Prostate gland (tissue), 2 donors: ENCODE results near the gene NAV2. TPM values are rescaled to one million over a fixed set of nuclear protein-coding genes. Genes with fewer than 3 reads are reported as not detected.

Source experiments
- DNase-seq: peaks from one replicate; pipeline ENCODE4 v3.0.0-alpha.2; 2019; ENCODE audit warnings: low spot score
- H3K27ac ChIP-seq, 2 donors: fragments of 200-600 bp; sonication (generic); 2 replicates each; pipeline ENCODE4 v1.5.1; 2017 to 2019
- H3K27me3 ChIP-seq: fragments of 200-600 bp; sonication (generic); replicated peaks from 2 replicates; pipeline ENCODE4 v1.5.1; 2019; ENCODE audit not compliant: insufficient read depth
- H3K36me3 ChIP-seq, 2 donors: fragments of 200-600 bp; sonication (generic); 1 replicate in 1 of 2; 2 replicates in 1 of 2; pipeline versions ENCODE4 v1.5.1 to v1.8.1; 2017 to 2019
- H3K4me1 ChIP-seq: fragments of 200-600 bp; sonication (generic); replicated peaks from 2 replicates; pipeline ENCODE4 v1.5.1; 2019
- H3K4me3 ChIP-seq, 2 donors: fragments of 200-600 bp; sonication (generic); 2 replicates each; pipeline ENCODE4 v1.5.1; 2017 to 2019
- H3K9me3 ChIP-seq: fragments of 200-600 bp; sonication (generic); 2 replicates; pipeline ENCODE4 v1.5.1; 2017
- POLR2A ChIP-seq: fragments of 450-650 bp; IDR thresholded peaks from one replicate; pipeline ENCODE4 v1.6.1; 2016; ENCODE audit warnings: antibody characterized with exemption, mild to moderate bottlenecking
- POLR2AphosphoS5 ChIP-seq: sonication (generic); formaldehyde crosslinking; IDR thresholded peaks from one replicate; pipeline ENCODE4 v1.6.1; 2017; ENCODE audit warnings: antibody characterized with exemption
- WGBS: methylation state at CpG from one replicate; pipeline ENCODE4 v1.1.5; 2018; 5-methylcytosine and 5-hydroxymethylcytosine counted together
- intact Hi-C: fragments of 100-400 bp; cut with DNase I; formaldehyde crosslinking; loops from one replicate; pipeline ENCODE4 v1.14.2; 2022
- total RNA-seq, 2 donors: library from RNA; depleted of rRNA; stranded (reverse); fragments of >200 nt; gene quantifications; one replicate each; pipeline ENCODE4 v1.1.0, GENCODE V29; 2016
- TF ChIP-seq, protein P1 (sequence below), 4 experiments: fragments of 200-600 bp in 2 of 4; fragments of 450-650 bp in 2 of 4; sonication (generic) in 2 of 4; IDR thresholded peaks; 1 replicate in 3 of 4; 2 replicates in 1 of 4; pipeline ENCODE4 v1.5.1; 2016 to 2019; ENCODE audit warnings: antibody characterized with exemption in 4 of 4, mild to moderate bottlenecking in 2 of 4, moderate library complexity in 2 of 4

NAV2 gene
- total RNA-seq, 2 donors from 2014 or later = 17.1 to 26.6 TPM

DNA sequence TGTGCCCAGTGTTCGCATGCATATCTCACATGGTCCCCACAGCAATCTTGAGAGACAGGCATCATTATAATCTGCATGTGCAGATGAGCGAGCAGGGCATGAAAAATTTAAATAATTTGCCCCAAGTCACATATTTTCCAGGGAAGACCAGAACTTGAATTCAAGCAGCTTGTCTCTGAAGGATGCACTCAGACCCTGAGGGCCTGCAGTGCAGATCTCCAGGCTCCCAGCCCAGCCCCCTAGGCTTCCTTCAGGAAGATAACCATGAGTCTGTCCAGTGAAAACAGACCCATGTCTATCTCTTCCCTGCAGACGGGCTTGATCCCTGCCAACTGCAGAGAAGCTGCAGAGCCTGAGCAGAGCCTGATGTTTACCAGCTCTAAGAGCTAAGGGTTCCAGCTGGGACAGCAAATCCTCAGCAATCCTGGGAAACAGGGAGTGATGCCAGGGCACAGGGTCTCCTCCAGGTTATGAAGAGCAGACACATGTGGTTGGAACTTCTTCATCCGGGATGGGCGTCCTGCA is 55.1 kb downstream of the NAV2 start:
- Histone ChIP-seq H3K9me3 (no peaks in the 10 kb centered on the region), H3K27ac (no peak overlapping the region), H3K4me3 (no peak overlapping the region), H3K36me3 (no peaks in the 10 kb centered on the region), H3K27me3 (no peaks in the 10 kb centered on the region), H3K4me1 (no peaks in the 10 kb centered on the region)
- DNase-seq = no peak
- TF ChIP-seq, protein P1, sequence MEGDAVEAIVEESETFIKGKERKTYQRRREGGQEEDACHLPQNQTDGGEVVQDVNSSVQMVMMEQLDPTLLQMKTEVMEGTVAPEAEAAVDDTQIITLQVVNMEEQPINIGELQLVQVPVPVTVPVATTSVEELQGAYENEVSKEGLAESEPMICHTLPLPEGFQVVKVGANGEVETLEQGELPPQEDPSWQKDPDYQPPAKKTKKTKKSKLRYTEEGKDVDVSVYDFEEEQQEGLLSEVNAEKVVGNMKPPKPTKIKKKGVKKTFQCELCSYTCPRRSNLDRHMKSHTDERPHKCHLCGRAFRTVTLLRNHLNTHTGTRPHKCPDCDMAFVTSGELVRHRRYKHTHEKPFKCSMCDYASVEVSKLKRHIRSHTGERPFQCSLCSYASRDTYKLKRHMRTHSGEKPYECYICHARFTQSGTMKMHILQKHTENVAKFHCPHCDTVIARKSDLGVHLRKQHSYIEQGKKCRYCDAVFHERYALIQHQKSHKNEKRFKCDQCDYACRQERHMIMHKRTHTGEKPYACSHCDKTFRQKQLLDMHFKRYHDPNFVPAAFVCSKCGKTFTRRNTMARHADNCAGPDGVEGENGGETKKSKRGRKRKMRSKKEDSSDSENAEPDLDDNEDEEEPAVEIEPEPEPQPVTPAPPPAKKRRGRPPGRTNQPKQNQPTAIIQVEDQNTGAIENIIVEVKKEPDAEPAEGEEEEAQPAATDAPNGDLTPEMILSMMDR (IDR thresholded peaks at IDR 0.05) = no peak
- no peak for TF ChIP-seq POLR2A
- TF ChIP-seq POLR2AphosphoS5 = no peak
- intact Hi-C loops = no loop called here
- WGBS = 87% methylated on average over 5 of the region's 5 CpGs

DNA sequence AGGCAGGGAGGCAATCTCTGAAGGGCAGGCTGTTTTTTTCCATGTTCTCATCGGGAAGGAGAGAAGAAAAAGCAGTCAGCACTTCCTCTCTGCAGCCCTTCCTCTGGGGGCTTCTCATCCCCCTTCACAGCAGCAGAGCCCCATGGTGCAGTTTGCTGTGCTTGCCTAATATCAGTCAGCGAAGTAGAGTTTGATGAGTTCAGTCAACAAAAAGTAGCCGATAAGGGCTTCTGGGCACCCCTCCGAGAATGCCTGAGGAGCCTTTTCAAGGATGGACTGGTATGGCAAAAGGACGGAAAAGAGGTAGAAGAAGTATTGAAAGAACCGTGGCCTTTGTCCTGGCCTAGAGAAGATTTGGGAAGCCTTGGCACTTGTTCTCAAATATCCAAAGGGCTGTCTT is 55.6 kb downstream of the NAV2 start:
- no peak for DNase-seq
- no peaks in the 10 kb centered on the region for H3K27me3 ChIP-seq
- H3K9me3 ChIP-seq = no peaks in the 10 kb centered on the region
- TF ChIP-seq POLR2A = no peak
- no peak for TF ChIP-seq POLR2AphosphoS5
- TF ChIP-seq, protein P1 (IDR thresholded peaks at IDR 0.05) = no peak
- WGBS = 84% methylated on average over 6 of the region's 6 CpGs
- H3K27ac ChIP-seq = no peak overlapping the region
- H3K4me1 ChIP-seq = no peaks in the 10 kb centered on the region
- intact Hi-C loops = no loop called here
- H3K36me3 ChIP-seq = no peaks in the 10 kb centered on the region
- no peak overlapping the region for H3K4me3 ChIP-seq

DNA sequence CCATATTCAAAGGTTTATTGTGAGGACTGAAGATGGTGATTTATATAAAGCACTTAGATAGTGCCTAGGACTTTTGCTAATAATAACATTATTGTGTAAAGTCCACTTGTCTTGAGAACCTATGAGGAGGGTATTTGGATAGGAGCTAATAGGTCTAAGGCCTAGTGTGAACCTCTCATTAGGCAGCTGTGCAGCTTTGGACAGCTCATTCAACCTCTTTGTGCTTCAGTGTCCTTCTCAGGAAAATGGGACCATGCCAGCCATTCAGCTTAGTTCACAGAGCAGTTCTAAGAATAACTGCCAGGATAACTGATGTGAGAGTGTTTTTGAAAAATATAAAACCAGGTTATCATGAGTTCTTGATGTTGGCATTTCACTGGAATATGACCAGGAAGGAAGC is 56.2 kb downstream of the NAV2 start:
- no peak for TF ChIP-seq POLR2A
- TF ChIP-seq, protein P1 (IDR thresholded peaks at IDR 0.05) = no peak
- no peak for TF ChIP-seq POLR2AphosphoS5
- no peaks in the 10 kb centered on the region for H3K36me3 ChIP-seq
- DNase-seq = no peak
- H3K4me3 ChIP-seq = no peak overlapping the region
- H3K27me3 ChIP-seq = no peaks in the 10 kb centered on the region
- no peaks in the 10 kb centered on the region for H3K9me3 ChIP-seq
- H3K4me1 ChIP-seq = no peaks in the 10 kb centered on the region
- no peak overlapping the region for H3K27ac ChIP-seq
- intact Hi-C loops = no loop called here

DNA sequence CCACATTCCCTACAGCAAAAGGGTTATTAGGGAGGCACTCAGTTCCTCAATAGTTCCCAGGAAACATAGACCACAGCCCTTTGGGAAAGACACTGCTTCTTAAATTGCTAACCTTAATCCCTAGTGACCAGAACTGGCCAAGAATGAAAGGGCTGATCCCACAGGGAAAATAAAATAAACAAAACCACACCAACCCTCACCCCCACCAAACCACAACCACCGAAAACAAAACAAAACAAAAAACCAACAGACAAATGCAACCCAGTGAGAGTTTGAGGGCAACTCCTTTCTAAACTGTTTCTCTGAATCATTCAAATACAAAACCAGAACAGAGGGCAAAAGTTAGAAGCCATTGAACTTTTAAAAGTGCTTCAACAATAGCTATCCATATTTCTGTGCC is 57.2 kb downstream of the NAV2 start:
- DNase-seq = no peak
- H3K4me1 ChIP-seq = no peaks in the 10 kb centered on the region
- H3K4me3 ChIP-seq = no peak overlapping the region
- 57% methylated on average over 1 of the region's 1 CpG for WGBS
- H3K27ac ChIP-seq = no peak overlapping the region
- no peaks in the 10 kb centered on the region for H3K36me3 ChIP-seq
- no peaks in the 10 kb centered on the region for H3K27me3 ChIP-seq
- no peaks in the 10 kb centered on the region for H3K9me3 ChIP-seq
- intact Hi-C loops = no loop called here
- TF ChIP-seq POLR2AphosphoS5 = no peak
- no peak for TF ChIP-seq POLR2A
- TF ChIP-seq, protein P1 (IDR thresholded peaks at IDR 0.05) = no peak

DNA sequence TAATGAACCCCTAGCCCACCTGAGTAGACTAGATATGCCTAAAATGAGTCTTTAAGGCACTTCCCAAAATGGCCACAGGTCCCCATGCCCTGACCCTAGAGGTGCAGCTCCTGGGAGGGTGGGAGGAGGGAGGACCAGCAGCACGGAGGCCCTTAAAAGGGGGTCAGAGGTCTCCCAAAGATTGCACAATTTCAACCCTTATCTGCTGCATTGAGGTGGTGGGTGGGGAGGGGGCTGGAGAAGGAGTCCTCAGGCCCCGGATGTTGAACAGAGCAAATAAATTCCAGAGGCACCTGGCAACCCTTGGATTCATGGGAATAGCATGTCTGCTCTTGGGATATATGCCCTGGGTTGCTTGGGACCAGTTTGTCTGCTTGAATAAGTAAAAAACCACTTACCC is 57.6 kb downstream of the NAV2 start:
- TF ChIP-seq POLR2AphosphoS5 = no peak
- TF ChIP-seq POLR2A = no peak
- TF ChIP-seq, protein P1 (IDR thresholded peaks at IDR 0.05) = no peak
- Histone ChIP-seq H3K27me3 (no peaks in the 10 kb centered on the region), H3K9me3 (no peaks in the 10 kb centered on the region), H3K4me1 (no peaks in the 10 kb centered on the region), H3K36me3 (no peaks in the 10 kb centered on the region), H3K4me3 (no peak overlapping the region), H3K27ac (no peak overlapping the region)
- WGBS = 45% methylated on average over 2 of the region's 2 CpGs
- intact Hi-C loops = no loop called here
- no peak for DNase-seq
